NCI-H1105 treated with DMSO at 0.1 percent for 48 hours (cell line): ENCODE measurements around the gene ANKIB1.
"Not testable (repeated sequence)": the region's sequence is repeated elsewhere in the genome, so short reads cannot be mapped to it uniquely, and the experiment has no call there.

Experiments
- DNase-seq: peaks from one replicate; lab custom pipeline; 2025; lab: John Stamatoyannopoulos, UW

Gene ANKIB1

GRCh38 chr7:92332782-92333181 is 87.0 kb downstream of the ANKIB1 start:
- DNase-seq: no peak

GRCh38 chr7:92333866-92334265 is 88.1 kb downstream of the ANKIB1 start:
- DNase-seq: no peak

- DNase-seq: no peak
These were observed 89.8 kb downstream of the ANKIB1 start for GRCh38 chr7:92335574-92335973.

- peak; percentile 10 for DNase-seq
These were observed 91.0 kb downstream of the ANKIB1 start for GRCh38 chr7:92336662-92337340.

- no peak for DNase-seq
These were observed 94.2 kb downstream of the ANKIB1 start for GRCh38 chr7:92340016-92340415.

- DNase-seq: no peak
These were observed 97.9 kb downstream of the ANKIB1 start for GRCh38 chr7:92343714-92344113.

- no peak for DNase-seq
These were observed 106.2 kb downstream of the ANKIB1 start for GRCh38 chr7:92352009-92352408.

- no peak for DNase-seq
These were observed 108.4 kb downstream of the ANKIB1 start for GRCh38 chr7:92354214-92354613.

GRCh38 chr7:92356406-92356805 is 110.6 kb downstream of the ANKIB1 start:
- no peak for DNase-seq

GRCh38 chr7:92357260-92357659 is 111.5 kb downstream of the ANKIB1 start:
- DNase-seq: no peak

- DNase-seq: not testable (repeated sequence)
These were observed 113.4 kb downstream of the ANKIB1 start for GRCh38 chr7:92359179-92359578.

- no peak for DNase-seq
These were observed 114.0 kb downstream of the ANKIB1 start for GRCh38 chr7:92359801-92360200.

GRCh38 chr7:92360387-92360786 is 114.6 kb downstream of the ANKIB1 start:
- no peak for DNase-seq

GRCh38 chr7:92362131-92362530 is 116.4 kb downstream of the ANKIB1 start:
- no peak for DNase-seq

GRCh38 chr7:92366730-92367129 is 121.0 kb downstream of the ANKIB1 start:
- no peak for DNase-seq

GRCh38 chr7:92368741-92369140 is 123.0 kb downstream of the ANKIB1 start:
- no peak for DNase-seq

- no peak for DNase-seq
These were observed 129.2 kb downstream of the ANKIB1 start for GRCh38 chr7:92375013-92375412.

- DNase-seq: no peak
These were observed 145.3 kb downstream of the ANKIB1 start for GRCh38 chr7:92391071-92391470.

GRCh38 chr7:92397542-92397941 is 151.8 kb downstream of the ANKIB1 start:
- no peak for DNase-seq

GRCh38 chr7:92400013-92400412 is 154.2 kb downstream of the ANKIB1 start:
- DNase-seq: no peak

- no peak for DNase-seq
These were observed 157.4 kb downstream of the ANKIB1 start for GRCh38 chr7:92402920-92403759.

- DNase-seq: no peak
These were observed 157.9 kb downstream of the ANKIB1 start for GRCh38 chr7:92403760-92404074.

GRCh38 chr7:92404170-92404614 is 158.4 kb downstream of the ANKIB1 start:
- no peak for DNase-seq

- no peak for DNase-seq
These were observed 163.6 kb downstream of the ANKIB1 start for GRCh38 chr7:92409357-92409756.
